HG03354 (cell line): ENCODE results near the gene WDR33.
"Not testable (repeated sequence)": the region's sequence is repeated elsewhere in the genome, so short reads cannot be mapped to it uniquely, and the experiment has no call there.

Experiments
- ATAC-seq: cut with Tn5 transposase; IDR thresholded peaks from one replicate; pipeline ENCODE4 v1.9.1; 2021; ENCODE audit warnings: mild to moderate bottlenecking; ENCODE audit not compliant: unreplicated experiment, poor library complexity, severe bottlenecking

WDR33 gene

GRCh38 chr2:127810619-127811396 lies at the start of gene WDR33:
TSS of gene WDR33 (minus strand) at chr2:127811171. CDS start at chr2:127770981, 40,190 bp downstream.
- ATAC-seq = peak; percentile 96

DNA sequence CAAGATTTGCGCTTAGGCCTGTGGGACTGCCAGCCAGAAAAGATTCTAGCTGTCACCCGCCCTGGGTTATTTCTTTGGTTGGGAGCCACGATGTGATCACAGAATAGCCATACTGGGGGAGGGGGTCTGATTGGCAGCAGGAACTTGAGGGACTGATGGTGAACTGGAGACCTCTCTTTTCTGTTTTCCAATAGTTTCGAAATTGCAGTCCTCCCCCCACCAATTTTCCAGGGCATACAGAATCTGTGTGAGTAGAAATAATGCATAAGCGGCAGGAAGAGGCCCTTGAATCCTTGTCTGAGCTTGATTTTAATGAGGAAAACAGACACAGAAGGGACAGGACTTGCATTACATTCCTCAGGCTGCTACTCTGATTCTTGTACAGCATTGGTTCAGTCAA lies 49.2 kb upstream of the WDR33 start:
- ATAC-seq = no peak

DNA sequence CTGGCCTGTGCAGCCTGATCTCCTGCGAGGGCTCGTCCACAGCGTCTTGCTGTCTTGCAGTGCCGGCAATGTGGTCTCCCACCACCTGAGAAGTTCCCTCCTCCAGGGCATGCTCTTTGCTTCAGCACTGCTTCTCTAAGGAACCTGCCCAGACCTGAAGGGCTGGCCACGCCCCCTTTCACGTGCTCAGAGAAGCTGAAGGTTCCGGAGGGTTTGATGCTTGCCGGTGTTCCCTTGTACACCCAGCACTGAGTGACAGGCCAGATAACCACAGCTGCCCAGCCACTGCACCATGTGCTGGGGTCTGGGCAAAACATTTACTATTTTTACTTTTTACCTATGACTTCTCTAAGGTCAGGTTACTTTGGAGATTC lies 48.7 kb upstream of the WDR33 start:
- ATAC-seq = no peak

- ATAC-seq = peak; percentile 21
Measured at GRCh38 chr2:127857265-127857808, 46.4 kb upstream of the WDR33 start.

DNA sequence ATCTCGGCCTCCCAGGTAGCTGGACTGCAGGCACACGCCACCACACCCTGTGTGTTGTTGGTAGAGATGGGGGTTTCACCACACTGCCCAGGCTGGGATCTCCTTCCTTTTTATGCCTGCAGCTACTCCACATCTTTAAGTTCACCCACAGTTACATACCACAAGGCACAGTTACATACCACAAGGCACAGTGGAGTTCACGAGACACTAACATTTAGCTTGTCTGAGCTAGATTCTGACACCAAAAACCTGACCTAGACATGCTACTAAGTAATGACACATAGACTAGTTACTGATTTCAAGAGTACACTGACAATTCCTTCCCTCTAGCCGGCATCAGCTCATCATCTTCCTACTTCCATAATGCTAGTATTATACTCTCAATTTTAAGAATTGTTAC lies 42.7 kb upstream of the WDR33 start:
- no peak for ATAC-seq

- ATAC-seq = no peak
Measured at GRCh38 chr2:127852388-127852787, 41.4 kb upstream of the WDR33 start.

- ATAC-seq = no peak
Measured at GRCh38 chr2:127847931-127848330, 37.0 kb upstream of the WDR33 start.

- ATAC-seq = no peak
Measured at GRCh38 chr2:127844973-127845372, 34.0 kb upstream of the WDR33 start.

DNA sequence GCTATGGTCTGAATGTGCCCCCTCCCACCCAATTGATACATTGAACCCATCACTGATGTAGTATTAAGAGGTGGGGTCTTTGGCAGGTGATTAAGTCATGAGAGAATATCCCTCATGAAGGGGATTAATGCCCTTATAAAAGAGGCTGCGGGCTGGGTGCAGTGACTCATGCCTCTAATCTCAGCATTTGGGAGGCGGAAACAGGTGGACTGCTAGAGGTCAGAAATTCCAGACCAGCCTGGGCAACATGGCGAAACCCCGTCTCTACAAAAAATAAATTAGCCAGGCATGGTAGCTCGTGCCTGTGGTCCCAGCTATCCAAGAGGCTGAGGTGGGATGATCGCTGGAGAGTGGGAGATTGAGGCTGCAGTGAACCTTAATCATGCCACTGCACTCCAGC lies 32.7 kb upstream of the WDR33 start:
- no peak for ATAC-seq

GRCh38 chr2:127841466-127842178 lies 30.7 kb upstream of the WDR33 start:
- no peak for ATAC-seq

DNA sequence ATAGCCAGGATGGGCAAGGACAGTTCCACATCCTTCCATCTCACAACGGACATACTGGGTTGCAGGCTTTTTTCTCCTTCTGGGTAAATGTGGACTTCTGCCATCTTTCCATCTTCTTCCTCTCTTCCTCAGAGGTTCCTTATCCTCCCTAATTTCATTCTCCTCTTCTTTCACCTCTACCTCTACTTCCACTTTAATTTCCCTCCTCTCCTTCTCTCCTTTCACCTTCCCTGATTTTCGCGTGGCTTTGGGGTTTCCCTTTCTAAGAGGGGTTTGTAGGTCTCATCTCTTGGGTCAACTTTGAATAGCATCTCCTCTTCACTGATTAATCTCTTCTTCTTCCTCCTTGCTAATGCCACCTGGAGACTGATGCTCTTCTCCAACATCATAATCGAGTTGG lies 29.9 kb upstream of the WDR33 start:
- no peak for ATAC-seq

DNA sequence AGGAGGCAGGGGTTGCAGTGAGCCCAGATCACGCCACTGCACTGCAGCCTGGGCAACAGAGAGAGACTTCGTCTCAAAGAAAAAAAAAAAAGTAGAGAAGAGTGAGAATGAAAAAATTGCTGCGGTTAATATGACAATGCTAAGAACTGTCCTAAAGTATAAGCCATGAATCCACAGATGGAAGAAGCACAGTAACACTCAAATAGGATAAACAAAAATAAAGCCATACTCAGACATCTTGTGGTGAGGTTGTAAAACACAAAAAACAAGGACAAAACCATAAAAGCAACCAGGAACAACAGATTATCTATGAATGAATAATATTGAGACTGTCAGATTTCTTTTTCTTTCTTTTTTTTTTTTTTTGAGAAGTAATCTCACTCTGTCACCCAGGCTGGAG lies 24.0 kb upstream of the WDR33 start:
- no peak for ATAC-seq

DNA sequence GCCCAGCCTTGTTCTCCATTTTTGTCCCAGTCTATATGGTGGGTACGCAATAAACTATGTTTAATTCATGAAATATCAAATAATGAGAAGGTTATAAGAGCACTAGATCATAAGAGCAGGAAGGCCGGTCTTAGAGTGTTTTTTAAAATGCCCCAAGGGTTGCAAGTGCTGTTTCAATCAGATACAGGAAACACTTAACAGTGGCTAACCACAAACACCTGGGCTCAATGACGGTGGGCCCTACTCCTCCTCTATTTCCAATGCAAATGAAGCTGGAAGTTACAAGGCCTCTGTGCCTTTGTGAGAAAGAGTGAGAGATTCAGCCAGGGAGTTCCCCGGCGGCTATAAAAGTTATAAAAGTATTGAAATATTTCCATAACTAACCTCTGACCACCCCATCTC lies 18.9 kb upstream of the WDR33 start:
- ATAC-seq = peak; percentile 98

DNA sequence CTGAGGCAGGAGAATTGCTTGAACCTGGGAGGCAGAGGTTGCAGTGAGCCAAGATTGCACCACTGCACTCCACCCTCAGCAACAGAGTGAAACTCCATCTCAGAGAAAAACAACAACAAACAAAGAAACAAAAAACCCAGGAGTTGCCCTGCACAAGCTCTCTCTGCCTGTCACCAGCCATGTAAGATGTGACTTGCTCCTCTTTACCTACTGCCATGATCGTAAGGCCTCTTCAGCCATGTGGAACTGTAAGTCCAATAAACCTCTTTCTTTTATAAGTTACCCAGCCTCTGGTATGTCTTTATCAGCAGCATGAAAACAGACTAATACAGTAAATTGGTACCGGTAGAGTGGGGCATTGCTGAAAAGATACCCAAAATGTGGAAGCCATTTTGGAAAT lies 15.7 kb upstream of the WDR33 start:
- not testable (repeated sequence) for ATAC-seq

DNA sequence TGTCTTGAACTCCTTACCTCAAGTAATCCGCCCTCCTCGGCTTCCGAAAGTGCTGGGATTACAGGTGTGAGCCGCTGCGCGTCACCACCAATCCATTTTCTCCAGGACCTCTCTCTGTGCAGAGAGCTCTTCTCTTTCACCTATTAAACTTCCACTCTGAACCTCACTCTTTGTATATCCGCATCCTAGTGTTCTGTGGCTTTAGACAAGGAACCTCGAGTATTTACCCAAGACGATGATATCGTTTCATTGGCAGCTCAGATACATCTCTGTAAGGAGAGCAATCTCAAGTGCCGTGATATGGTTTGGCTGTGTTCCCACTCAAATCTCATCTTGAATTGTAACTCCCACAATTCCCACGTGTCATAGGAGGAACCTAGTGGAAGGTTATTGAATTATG lies 15.1 kb upstream of the WDR33 start:
- ATAC-seq = no peak

DNA sequence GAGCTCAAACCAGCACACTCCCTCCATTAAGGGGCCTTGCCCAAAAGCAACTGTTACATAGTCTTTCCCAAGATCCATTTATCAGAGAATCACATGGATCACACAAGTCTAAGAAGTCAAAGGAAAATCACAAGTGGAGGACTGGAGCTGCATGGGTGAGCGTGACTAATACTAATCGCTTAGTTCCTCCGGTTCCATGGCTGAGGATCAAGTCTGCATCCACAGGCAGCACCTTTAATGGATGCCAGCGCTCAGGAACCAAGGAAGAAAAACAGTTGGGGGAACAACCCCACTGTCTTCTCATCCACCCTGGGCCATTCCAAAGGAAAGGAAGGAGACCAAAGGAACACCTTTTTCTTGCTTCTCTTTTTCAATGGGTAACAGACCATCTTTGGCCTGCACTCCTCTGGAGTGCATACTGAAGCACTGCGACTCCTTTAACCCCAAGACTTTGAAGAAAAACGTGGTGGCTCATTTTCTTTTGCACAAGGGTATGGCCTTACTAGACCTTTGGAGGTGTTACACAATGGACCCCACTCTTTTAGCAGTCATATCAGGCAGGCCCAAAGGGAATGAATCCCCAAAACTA lies 9.2 kb upstream of the WDR33 start:
- ATAC-seq = no peak

- no peak for ATAC-seq
Measured at GRCh38 chr2:127818794-127819425, 7.9 kb upstream of the WDR33 start.

- no peak for ATAC-seq
Measured at GRCh38 chr2:127818241-127818640, 7.3 kb upstream of the WDR33 start.

DNA sequence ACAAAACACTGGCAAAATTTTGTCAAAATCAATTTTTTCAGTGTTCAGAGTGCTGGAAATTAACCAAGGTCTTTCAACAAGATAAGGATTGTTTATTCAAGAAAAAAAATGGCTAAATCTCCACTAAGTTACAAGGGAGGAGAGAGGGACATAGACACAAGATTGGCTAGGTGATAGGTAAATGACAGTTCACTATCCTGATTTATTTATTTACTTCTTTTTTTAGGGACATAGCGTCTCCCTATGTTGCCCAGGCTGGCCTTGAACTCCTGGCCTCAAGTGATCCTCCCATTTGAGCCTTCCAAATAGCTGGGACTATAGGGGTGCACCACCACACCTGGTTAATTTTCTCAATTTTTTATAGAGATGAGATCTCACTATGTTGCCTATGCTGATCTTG lies 3.7 kb upstream of the WDR33 start:
- no peak for ATAC-seq

DNA sequence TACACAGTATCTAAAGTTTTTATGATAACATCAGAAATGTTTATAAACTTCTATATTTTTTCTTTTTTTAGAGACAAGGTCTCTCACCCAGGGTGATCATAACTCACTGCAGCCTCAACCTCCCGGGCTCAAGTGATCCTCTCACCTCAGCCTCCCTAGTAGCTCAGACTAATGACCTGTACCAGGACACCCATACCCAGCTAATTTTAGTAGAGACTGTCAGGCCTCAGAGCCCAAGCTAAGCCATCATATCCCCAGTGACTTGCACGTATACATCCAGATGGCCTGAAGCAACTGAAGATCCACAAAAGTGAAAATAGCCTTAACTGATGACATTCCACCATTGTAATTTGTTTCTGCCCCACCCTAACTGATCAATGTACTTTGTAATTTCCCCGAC lies 1.5 kb upstream of the WDR33 start:
- ATAC-seq = not testable (repeated sequence)
